SW480 (cell line): ENCODE results near the gene MRPL36.
"Not testable (repeated sequence)": the region's sequence is repeated elsewhere in the genome, so short reads cannot be mapped to it uniquely, and the experiment has no call there.

Experiments used
- DNase-seq: peaks from one replicate; pipeline ENCODE4 v3.0.0-alpha.2; 2016; ENCODE audit warnings: low spot score

Gene MRPL36

DNA sequence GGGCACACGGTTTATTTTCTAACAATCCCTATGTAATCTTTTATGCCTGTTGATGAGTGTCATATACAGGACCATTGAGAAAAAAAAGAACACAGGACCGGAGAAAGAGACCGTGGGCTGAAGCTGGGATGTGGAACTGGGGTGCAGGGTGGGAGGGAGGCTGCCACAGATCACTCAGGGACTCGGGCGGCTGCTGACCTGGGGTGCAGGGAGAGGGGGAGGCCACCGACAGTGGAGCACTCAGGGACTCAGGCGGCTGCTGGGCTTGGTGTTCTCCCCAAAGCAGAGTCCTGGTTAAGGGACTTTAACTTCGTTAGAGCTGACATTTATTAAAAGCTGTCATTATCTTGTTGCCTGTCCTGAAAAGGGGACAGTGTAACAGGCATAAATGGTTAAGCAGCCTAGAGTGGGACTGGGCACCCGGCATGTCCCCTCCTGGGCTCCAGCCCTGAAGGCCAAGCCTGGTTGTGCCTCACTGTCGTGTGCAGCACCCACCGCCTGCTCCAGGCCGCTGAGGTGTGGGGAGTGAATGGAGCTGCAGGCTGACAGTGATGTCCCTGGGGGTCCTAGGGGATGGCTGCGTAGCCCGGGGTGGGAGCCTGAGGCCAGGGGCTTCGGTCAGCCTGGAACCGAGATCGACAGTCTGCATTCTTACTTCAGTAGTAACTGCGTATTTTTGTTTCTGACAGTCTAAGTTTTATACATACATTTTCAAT, 15.6 kb upstream of the MRPL36 start:
- no peak for DNase-seq

DNA sequence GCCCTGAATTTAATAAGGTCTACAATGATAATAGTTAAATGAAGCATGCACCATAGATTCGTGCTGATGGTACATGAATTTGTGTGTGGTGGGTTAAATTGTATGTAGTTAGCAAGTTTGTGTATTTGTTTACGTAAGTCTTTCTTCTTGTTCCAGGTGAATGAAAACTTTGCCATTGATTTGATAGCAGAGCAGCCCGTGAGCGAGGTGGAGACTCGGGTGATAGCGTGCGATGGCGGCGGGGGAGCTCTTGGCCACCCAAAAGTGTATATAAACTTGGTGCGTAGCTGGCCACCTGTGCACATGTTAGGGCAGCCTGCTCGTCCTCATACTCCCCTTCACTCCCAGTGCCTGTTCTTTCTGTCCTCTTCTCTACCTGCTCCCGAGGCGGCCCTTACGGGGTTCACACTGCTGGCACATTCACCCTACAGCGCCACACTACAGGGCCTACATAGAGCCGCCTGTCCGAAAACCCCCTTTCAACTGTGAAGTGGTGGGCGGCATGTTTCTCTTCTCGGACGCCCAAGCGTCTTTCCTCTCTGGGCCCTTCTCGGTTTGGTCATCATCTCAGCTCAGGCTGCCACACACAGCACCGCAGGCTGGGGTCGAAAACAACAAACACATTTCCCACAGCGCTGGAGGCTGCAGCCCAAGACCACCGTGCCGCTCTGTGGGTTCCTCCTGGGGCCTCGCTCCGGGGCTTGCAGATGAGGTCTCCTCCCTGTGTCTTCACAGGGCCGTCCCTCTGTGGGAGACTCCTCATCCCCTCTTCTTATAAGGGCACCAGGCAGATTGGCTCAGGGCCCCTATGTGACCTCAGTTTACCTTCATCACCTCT, 14.8 kb upstream of the MRPL36 start:
- no peak for DNase-seq

DNA sequence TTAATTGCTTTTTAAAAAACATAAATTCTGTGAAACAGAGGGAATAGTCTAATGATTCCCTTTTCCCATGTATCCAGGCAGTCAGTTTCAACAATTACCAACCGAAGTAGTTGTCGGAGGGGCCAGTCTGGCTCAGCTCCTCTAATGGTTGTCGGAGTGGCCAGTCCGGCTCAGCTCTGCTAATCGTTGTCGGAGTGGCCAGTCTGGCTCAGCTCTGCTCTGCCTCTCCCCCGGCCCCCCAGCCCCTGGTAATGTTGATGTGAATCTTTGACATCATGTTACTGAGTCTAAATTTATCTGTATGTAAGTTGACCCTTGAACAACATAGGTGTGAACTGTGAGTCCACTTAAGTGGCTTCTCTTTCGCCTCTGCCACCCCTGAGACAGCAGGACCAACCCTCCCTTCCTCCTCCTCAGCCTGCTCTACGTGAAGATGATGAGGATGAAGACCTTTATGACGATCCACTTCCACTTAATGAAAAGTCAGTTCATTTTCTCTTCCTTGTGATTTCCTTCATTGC, 11.0 kb upstream of the MRPL36 start:
- no peak for DNase-seq

DNA sequence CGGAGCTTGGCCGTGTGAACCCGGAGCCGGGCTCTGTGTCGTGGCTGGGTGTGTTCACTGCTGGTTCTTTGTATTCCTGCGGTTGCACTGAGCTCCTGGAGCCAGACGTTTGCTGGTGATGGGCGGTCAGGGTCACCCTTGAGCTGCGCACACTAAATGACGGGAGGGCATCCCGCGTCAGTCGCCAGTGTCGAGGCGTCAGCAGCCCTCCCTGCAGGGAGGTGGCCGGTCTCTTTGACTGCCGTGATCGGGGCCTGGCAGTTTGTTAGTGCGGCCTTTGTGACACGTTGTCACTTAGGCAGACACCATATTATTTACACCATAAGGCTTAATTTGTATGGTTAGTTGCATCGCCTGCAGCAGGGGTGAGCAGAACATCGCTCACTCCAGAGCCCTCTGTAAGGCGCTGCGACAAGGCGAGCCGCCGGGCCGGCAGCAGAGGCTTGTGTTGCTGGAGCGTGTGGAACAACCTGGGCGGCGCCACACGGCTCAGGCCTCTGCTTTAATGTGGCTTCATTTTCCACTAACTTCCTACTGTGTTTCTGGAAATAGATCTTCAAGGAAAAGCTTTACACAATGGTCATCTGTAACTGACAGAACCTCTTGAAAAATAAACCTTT, 9.9 kb upstream of the MRPL36 start:
- no peak for DNase-seq

DNA sequence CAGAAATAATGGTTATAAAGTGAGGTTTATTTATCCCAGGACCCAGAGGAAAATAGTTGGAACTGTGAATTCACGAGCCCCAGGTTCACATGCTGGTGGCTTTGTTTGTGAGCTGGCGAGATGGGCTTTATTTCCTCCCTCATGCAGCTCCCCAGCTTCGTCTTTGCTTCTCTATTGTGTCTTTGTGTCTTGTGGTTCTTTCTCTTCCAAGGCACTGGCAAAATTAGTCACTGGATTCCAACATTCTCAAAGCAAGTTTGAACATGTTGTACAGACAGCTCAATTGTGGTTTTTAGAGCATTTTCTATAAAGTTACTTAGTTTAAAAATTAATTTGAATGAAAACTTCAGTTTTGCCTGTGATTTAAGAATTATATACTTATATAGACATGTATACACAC, 8.8 kb upstream of the MRPL36 start:
- peak; percentile 21 for DNase-seq

DNA sequence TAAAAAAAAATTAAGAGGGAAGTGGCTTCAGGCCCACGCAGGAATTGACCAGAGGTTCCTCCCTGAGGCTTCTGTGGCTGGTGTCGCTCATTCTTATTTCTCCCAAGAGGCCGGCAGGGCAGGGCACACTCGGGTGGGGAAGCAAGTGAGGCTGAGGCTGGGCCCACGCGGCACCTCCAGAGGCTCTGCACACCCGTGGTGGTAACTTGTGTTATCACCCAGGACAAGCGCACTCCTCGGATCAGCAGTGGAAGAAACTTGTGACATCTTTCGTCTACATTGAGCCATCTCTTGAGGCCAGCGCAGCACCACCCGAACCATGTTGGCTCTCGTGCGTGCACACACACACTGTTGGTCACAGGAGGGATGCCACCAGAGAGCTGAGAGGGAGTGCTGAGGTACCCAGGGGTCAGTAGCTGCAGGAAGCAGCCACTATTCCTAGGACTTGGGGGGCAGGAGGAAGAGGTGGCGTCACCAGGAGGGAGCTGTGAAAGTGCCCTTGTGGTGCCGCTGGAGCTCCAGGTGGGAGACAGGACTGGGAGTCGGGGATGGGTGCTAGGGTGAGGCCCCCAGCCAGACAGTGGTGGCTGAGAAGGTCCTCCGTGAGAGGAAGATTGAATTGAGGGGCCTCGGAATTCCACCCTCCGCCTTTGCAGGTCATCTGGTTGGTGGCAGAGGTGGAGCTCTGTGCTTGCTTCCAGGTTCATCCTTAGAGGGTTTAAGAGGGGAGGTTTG, 8.0 kb upstream of the MRPL36 start:
- no peak for DNase-seq

DNA sequence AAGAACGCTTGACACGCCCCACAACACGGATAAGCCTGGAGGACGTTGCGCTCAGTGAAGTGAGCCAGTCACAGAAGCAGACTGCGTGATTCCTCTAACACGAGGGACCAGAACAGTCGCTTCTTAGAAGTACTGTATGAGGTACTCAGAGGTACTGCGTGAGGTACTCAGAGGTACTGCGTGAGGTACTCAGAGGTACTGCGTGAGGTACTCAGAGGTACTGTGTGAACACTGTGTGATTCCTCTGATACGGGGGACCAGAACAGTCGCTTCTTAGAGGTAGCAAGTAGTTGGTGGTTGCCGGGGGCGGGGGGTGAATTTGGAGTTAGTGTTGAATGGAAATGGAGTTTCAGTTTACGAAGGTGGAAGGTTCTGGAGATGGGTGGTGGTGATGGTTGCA, 7.3 kb upstream of the MRPL36 start:
- DNase-seq: no peak

DNA sequence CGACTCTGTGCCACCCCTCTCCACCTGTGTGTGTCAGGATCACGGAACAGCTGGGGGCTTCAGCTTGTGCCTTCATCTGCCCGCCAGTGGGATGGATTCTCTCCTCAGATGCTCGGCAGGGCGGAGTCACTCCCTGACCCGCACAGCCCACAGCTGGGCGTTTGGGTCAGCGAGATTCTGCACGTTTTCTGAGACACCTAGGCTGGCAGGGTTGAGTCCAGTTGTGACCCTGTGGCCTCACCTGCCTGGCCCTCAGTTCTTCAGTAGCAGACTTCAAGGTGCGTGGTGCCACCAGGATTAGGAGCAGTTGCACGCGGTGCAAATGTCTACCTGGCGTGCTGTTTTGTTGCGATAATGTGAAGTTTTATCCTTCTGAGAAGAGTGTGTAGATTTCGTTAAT, 6.6 kb upstream of the MRPL36 start:
- DNase-seq: no peak

DNA sequence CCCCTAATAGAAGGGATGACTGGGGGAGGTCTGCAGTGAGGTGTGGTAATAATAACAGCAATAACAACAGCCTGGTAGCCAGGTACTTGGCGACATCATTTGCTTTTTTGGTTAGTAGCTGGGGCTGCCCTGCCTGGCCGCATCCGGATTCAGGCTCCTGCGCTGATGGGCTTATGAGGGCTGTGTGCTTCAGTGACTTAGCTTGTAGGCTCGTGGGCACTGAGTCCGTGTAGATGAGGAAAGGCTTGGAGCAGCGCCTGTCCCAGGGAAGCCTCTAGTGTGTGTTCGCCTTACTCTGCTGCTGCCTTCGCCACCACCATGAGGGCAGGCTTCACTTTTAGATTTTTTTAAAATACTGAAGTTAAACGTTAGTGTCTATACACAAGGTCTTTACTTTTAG, 6.1 kb upstream of the MRPL36 start:
- no peak for DNase-seq

DNA sequence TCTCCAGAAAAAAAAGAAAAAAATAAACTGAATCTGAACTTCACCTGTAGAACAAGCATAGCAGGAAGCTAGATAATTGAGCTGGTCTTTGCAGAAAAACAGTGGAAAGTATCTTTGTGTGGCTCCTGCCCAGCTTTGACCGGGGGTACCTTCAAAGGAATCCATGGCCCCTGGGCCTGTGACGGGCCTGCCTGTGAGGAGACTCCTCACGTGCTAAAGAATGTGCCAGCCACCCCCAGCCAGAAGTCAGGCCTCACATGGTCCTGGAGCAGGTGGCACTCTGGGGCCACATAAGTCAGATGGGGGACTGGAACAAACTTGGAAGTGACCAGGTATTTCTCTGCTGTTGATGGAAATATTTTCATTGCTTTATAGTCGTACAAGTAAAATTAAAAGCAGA, 5.7 kb upstream of the MRPL36 start:
- DNase-seq: no peak

DNA sequence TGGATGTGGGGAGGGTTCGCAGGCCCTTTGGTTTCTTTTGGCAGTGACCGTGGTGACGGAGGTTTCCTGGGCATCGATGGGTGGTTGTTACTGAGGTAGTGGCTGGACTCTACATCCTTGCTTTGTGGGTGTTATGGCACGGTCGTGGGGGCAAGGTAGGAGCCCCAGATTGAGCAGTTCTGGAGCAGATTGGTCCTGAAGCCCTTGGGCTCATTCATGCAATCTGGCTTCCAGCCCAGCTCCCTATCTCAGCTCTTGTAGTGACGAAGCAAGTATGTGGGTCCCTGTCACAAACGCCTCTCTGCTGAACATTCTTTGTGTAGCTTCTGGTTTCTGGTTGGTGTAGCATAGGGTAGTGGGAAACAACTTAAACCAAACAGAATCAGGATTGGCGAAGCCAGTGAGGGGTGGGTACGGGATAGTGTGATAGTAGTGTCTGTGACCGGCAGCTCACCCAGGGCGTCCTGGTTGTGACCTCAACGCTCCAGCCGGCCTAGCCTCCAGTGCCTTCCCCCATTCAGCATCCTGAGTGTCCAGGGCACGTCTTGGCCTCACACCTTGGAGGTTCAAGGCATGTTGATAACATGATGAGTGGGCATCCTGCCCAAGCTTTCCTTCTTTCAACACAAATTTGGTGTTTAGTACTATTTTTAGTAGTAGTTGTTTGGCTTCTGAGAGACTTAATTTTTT, 4.5 kb upstream of the MRPL36 start:
- DNase-seq: no peak

DNA sequence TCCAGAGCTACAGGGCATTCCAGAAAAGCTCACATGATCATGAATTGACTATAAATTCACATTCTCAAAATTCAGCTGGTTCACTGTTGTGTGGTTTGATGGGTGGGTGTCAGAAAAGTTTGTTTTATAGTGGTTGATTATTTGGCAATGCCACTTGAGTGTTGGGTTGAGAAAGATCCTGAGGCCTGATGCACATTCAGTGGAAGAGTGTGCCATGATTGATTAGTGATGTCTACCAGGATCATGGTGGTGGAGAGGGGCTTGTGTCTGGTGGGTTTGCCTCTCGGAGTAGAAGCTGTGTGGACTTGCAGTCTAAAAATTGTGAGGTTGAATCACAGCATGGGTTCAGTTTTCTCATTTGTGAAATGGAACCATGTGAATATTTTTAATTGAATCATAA, 3.6 kb upstream of the MRPL36 start:
- no peak for DNase-seq

DNA sequence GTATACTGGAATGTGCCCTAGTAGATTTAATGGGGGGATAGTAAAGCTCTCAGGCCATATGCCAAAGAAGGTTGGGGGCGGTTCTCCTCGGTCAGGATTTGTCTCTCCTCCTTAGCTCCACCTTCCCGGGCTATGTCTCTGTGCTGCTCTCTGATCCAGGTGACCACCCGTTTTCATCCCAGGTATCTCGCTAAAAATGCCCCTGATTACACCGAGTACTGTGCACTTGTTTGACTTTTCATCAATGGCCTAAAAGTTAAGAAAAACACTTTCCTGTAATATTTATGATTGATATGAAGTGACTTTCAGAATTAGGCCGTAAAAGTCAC, 2.3 kb upstream of the MRPL36 start:
- DNase-seq: peak; percentile 54

DNA sequence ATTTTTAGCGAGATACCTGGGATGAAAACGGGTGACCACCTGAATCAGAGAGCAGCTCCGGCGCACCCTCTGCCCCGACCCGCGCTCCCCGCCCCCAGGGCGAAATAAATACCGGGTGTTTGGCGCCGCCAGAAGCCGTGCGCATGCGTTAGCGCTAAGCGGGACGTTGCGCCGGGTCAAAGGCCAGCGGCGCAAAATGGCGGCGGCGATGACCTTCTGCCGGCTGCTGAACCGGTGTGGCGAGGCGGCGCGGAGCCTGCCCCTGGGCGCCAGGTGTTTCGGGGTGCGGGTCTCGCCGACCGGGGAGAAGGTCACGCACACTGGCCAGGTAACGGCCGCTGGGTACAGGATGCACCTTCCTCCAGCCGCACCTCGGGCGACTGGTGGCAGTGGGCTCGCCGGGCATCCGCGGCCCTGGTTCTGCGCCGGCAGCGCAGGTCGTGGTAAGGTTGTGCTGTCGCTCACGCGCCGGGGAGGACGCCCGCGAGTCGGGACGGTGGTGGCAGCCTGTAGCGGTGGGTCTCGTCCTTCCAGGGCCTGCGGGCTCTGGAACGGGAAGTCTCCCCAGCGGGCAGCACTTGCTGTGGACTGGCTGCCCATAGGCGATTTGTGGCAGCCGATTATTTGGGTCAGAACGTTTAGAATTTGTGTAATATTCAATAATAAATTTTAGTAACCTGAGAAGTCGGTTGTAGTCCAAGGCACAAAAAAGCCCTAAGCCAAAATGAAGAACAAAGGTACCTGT, 1.8 kb upstream of the MRPL36 start, which contains the start of gene NDUFS6:
TSS of gene NDUFS6 (plus strand) at position 186 of the 745 bp plus-strand sequence. CDS start at position 197, 11 bp downstream.
- peak; percentile 74 for DNase-seq

DNA sequence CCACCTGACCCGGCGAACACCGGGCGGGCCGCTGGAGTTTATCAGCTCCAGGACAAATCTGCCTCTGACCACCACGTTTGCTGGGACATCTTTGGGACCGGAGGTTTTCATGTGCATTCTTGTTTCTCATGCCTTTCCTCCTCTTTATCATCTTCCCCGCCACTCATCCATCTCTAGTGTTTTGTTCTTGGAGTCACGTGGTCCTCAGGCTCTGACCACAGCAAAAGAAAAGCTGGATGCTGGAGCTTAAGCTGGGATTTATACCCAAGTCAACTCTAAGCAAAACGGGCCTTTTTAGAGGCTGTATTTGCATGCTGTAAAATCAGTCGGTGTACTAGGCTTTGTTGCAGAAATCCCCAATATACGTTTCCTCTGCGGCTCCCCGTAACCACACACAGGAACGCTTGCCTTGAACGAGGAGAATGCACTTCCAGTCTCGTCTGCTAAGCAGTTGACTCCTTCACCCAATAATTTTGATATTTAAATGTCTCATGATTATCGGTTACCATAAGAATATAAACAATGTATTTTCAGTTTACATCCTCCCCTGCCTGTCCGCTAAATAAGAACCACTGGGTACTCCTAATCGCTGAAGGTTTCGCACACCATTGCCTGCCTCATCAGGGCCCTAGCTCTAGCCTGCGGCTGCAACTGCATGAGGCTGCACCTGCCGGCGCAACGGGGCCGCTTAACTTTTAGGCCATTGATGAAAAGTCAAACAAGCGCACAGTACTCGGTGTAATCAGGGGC, 1.0 kb upstream of the MRPL36 start:
- peak; percentile 63 for DNase-seq

DNA sequence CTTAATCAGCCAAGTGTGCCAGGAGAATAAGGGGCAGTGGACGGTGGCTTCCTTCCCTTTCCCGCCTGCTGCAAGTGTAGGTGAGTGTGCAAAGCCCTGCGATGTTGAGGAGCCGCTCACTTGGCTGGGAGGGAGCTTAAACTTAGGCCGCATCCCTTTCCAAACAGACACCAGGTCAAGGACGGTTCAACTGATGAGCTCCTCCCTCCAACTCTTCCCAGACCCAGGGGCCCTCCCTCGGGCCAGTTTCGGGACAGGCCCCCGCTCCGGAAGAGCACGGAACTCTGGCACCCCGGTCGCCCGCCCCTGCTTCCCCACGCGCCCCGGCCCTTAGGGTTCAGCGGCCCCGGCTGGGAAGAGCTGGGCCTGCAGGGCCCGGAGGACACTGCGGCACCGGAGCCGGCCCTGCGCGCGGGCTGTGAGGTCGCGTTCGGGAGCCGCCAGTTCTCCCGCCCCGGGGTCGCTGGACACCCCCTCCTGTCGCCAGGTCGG, 481 bp downstream of the MRPL36 start:
- DNase-seq: no peak

DNA sequence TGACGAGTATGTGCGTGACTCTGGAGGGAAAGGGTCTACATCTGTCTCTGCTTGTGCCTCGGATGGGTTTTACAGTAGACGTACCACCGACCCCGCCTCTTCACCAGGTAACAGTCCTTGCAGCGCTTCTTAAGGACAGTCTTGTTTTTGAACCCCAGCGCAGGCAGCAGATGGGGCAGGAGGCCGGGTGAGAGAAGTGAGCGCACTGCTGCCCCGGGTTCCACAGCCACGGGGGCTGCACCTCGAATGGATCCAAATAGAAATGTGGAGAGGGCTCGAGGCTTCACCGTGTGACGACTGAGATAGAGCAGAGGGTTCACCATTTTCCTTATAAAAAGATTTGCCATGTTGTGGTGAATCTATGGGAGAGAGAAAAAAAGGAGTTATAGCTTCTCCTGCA, 1.0 kb downstream of the MRPL36 start:
- DNase-seq: not testable (repeated sequence)

DNA sequence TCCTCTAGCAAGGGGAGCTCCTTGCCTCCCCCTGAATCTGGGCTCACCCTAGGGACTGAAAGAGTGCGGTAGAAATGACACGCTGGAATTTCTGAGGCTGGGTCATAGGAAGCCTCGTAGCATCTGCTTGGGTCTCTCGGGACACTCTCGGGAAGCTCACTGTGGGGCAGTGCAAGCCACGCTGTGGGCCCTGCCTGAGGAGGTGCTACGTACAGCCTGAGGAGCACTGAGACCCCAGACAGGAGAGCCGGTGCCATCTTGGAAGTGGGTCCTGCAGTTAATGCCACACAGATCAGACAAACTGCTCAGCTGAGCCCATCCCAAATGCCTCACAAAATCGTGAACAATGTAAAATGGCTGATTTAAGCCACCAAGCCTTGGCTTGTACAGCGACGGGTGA, 1.8 kb downstream of the MRPL36 start:
- DNase-seq: no peak

DNA sequence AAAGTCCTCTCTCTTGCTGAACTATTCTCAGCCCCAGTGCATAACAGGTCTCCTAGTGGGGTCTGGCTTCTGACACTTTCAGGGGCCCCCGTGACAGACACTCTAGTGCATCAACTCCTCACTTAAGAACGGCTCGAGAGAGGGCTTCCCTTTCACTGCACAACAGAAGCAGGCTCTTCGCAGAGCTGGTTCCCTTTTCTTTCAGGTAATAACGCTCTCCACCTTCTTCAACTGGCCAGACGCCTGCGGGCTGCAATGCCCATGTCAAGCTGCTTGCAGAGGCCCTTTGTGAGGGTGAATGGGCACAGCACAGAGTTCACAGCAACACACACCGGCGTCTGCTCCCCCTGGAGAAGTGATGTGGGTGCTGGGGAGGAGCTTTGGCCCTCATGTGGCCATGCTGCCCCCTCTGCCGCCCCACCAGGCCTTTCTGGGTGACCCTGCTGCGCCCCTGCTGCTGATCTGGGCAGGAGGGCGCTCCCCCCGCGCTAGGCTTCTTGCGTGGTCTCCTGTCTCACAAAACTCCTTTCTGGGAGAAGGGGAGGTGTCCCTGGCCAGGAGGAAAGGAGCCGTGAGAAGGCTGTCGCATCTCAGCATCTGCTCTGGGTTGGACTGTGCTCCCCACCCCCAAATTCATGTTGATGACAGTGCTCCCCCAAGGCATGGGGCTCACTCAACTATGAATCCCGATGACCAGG, 2.4 kb downstream of the MRPL36 start:
- DNase-seq: no peak
